IPS-20b (cell line): ENCODE results near the gene TMEM98.
"Not testable (repeated sequence)": the region's sequence is repeated elsewhere in the genome, so short reads cannot be mapped to it uniquely, and the experiment has no call there.

Source experiments
- H3K27ac ChIP-seq: one replicate; pipeline ENCODE4 v1.5.1; 2013; ENCODE audit warnings: low read length
- H3K27me3 ChIP-seq: 2 replicates; pipeline ENCODE4 v1.6.1; 2013; ENCODE audit warnings: mild to moderate bottlenecking, low read length, inconsistent platforms; ENCODE audit not compliant: insufficient read depth
- H3K36me3 ChIP-seq: 2 replicates; pipeline ENCODE4 v1.6.1; 2013; ENCODE audit warnings: low read depth, mild to moderate bottlenecking, inconsistent platforms, low read length, moderate library complexity; ENCODE audit not compliant: insufficient read depth
- H3K4me1 ChIP-seq: 2 replicates; pipeline ENCODE4 v1.6.1; 2013; ENCODE audit warnings: mild to moderate bottlenecking, control low read depth, inconsistent platforms, low read length, moderate library complexity; ENCODE audit not compliant: insufficient read depth
- H3K4me3 ChIP-seq: 2 replicates; pipeline ENCODE4 v1.5.1; 2013; ENCODE audit warnings: mild to moderate bottlenecking, low read length, inconsistent platforms
- H3K9ac ChIP-seq: 2 replicates; pipeline ENCODE4 v1.6.1; 2013; ENCODE audit warnings: low read depth, mild to moderate bottlenecking, inconsistent platforms, low read length, moderate library complexity
- H3K9me3 ChIP-seq: 2 replicates; pipeline ENCODE4 v1.6.1; 2013; ENCODE audit warnings: mild to moderate bottlenecking, low read depth, low read length, inconsistent platforms; ENCODE audit not compliant: insufficient read depth

TMEM98 gene

GRCh38 chr17:32987868-32988267 lies 59.9 kb downstream of the TMEM98 start:
- not testable (repeated sequence) for H3K36me3 ChIP-seq, H3K27ac ChIP-seq

DNA sequence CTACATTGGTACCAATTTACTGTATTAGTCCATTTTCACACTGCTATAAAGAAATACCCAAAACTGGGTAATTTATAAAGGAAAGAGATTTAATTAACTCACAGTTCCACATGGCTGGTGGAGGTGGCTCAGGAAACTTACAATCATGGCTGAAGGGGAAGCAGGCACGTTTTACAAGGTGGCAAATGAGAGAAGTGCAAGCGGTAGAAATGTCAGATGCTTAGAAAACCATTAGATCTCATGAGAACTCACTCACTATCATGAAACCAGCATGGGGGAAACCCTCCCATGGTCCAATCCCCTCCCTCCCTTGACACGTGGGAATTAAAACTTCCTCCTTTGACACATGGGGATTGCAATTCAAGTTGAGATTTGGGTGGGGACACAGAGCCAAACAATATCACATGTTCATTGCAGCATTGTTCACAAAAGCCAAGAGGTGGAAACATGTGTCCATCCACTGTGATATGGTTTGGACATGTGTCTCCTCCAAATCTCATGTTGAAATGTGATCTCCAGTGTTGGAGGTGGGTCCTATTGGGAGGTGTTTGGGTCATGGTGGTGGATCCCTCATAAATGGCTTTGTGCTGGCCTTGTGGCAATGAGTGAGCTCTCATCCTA lies 60.6 kb downstream of the TMEM98 start:
- H3K36me3 ChIP-seq = no peaks in the 10 kb centered on the region
- no peaks in the 10 kb centered on the region for H3K4me1 ChIP-seq
- no peak overlapping the region for H3K9ac ChIP-seq
- peaks cover 15% of the 10 kb centered on the region for H3K9me3 ChIP-seq
- no peaks in the 10 kb centered on the region for H3K27me3 ChIP-seq
- H3K27ac ChIP-seq = no peak overlapping the region
- no peak overlapping the region for H3K4me3 ChIP-seq

More at GRCh38 chr17:32987868-32988267, 59.9 kb downstream of the TMEM98 start:
- not testable (repeated sequence) for H3K4me1 ChIP-seq, H3K4me3 ChIP-seq, H3K9ac ChIP-seq, H3K27me3 ChIP-seq
- H3K9me3 ChIP-seq = peaks cover 19% of the 10 kb centered on the region

- no peaks in the 10 kb centered on the region for H3K4me1 ChIP-seq
- H3K27ac ChIP-seq = no peak overlapping the region
- no peak overlapping the region for H3K4me3 ChIP-seq
- H3K9ac ChIP-seq = no peak overlapping the region
- peaks cover 10% of the 10 kb centered on the region; the same call in 1 of the 2 replicates for H3K9me3 ChIP-seq
- no peaks in the 10 kb centered on the region for H3K36me3 ChIP-seq
- H3K27me3 ChIP-seq = no peaks in the 10 kb centered on the region
These were observed 64.5 kb downstream of the TMEM98 start for GRCh38 chr17:32992321-32993033.

DNA sequence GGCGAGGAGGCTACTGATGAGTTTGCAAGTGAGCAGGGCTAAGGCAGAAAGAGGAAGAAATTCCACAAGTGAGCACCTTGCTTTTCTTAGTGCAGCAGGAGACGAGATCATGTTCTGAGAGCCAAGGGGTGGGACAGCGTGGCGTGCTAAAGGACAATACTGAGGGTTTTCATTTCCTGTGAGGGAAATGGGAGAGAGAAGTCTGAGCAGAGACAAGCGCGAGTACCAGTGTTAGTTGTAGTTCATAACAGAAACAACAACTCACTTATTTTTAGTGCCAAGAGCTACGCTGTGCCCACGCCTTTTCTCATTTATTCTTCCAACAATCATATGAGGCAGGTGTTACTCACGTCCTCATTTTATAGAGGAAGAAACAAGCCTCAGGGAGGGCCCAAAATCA lies 66.0 kb downstream of the TMEM98 start:
- peaks cover 14% of the 10 kb centered on the region for H3K27me3 ChIP-seq
- 0 out of 2 replicates have a peak, but pooled peaks cover 6% of the 10 kb centered on the region for H3K4me1 ChIP-seq
- H3K27ac ChIP-seq = no peak overlapping the region
- H3K9me3 ChIP-seq = 0 out of 2 replicates have a peak, but pooled peaks cover 1% of the 10 kb centered on the region
- H3K36me3 ChIP-seq = no peaks in the 10 kb centered on the region
- H3K9ac ChIP-seq = no peak overlapping the region
- H3K4me3 ChIP-seq = no peak overlapping the region
